ENCODE data around the gene RASGRP4. TPM values are rescaled to one million over a fixed set of nuclear protein-coding genes. Genes with fewer than 3 reads are reported as not detected.
"Not testable (repeated sequence)": the region's sequence is repeated elsewhere in the genome, so short reads cannot be mapped to it uniquely, and the experiment has no call there.

The RASGRP4 gene
- polyA plus RNA-seq, 3 donors from 2014 or later: 0.20 to 0.78 TPM; not detected in 1

DNA sequence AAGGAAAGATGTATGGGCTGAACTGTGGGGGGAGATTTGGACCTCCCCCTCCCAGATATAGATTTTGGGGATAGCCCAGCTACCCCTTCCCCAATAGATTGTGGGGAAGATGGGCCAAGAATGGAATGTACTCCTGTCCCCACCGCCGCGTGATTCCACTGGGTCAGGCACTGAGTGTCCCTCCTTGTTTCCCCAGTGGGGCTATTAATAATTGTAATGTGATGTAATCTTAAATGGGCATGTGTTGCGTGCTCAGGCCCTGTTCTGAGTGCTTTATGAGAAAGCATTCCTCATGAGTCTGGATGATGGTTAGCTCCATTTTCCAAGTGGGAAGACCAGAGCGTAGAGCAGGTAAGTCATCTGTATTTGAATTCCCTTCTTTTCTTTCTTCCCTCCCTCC, 50.3 kb downstream of the RASGRP4 start:
- Mint-ChIP-seq H3K36me3 (peaks cover 5 to 23% (median 8%) of the 10 kb centered on the region in 3 donors), H3K4me1 (peaks cover 30% of the 10 kb centered on the region in 2 donors), H3K4me3 (peak overlapping the region; percentile 97 to 100 (median 98)), H3K9me3 (no peaks in the 10 kb centered on the region), H3K27ac (peak overlapping the region in 5 of 6 donors; percentile 96 to 99 (median 98)), H3K27me3 (ENCODE audit: low read depth in 3 of 3) (peaks cover 2 to 10% (median 4%) of the 10 kb centered on the region in 3 donors)
- no peak for DNase-seq

DNA sequence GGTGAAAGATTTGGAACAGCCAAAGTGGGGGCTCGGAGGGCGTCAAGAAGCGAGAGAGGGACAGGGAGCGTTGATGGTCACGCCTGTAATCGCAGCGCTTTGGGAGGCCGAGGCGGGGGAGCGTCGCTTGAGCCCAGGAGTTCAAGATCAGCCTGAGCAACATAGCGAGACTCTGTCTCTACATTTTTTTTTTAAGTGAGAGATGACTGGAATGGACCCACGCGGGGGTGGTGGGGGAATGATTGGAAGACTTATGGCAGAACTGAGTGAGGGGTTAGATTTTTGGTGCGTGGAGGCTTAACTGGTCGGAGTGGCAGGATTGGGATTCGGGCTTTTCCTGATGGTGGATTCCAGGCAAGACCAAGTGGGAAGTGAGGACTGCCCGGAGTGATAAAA, 50.9 kb downstream of the RASGRP4 start:
- Mint-ChIP-seq H3K4me3 (peak overlapping the region; percentile 97 to 100 (median 98)), H3K27ac (peak overlapping the region; percentile 91 to 99 (median 98)), H3K9me3 (no peaks in the 10 kb centered on the region), H3K27me3 (ENCODE audit: low read depth in 3 of 3) (peaks cover 2 to 10% (median 2%) of the 10 kb centered on the region in 3 donors), H3K4me1 (peaks cover 30% of the 10 kb centered on the region in 2 donors), H3K36me3 (peaks cover 5 to 17% (median 8%) of the 10 kb centered on the region in 3 donors)
- DNase-seq: no peak

DNA sequence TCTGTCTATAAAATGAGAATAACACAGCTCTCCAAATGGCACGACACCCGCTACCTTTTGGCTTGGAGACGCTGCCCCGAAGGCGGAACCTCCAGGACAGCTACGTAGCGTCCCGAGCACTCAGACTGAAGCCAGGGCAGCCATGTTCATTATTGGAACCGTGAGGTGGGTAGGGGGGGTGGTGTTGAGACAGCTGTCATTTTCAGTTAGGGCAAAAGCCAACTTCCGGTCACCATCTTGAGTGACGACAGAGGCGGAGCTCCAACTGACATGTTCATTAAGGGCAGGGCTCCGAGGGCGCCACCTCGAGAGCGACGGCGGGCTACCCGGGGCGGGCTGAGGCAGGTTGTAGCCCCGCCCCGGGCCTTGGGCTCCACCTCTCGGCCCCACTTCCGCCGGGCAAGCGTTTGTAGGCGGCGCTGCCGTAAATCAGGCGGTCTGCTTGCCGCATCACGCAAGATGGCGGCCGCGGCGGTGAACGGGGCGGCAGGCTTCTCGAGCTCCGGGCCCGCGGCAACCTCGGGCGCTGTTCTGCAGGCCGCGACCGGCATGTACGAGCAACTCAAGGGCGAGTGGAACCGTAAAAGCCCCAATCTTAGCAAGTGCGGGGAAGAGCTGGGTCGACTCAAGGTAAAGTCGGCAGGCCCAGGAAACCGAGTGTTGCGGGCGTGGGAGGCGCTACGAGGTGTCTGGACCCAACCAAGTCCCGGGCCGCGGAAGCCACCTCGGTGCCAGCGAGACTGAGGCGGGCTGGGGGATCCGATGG, 51.5 kb downstream of the RASGRP4 start, which contains the start of gene PSMD8:
PSMD8 (plus strand) TSS at position 240 of the 766 bp plus-strand sequence; CDS start at position 271, 31 bp downstream.
- no peaks in the 10 kb centered on the region for H3K9me3 Mint-ChIP-seq
- H3K4me3 Mint-ChIP-seq: peak within 1 kb of the TSS; percentile 97 to 100 (median 98)
- peak within 1 kb of the TSS; percentile 91 to 99 (median 98) for H3K27ac Mint-ChIP-seq
- H3K4me1 Mint-ChIP-seq: peaks cover 30% of the 10 kb centered on the region in 2 donors
- peaks cover 2 to 11% (median 3%) of the 10 kb centered on the region in 3 donors for H3K27me3 Mint-ChIP-seq (ENCODE audit: low read depth in 3 of 3)
- peaks cover 3 to 14% (median 8%) of the 10 kb centered on the region in 3 donors for H3K36me3 Mint-ChIP-seq
- DNase-seq: peak; percentile 98 to 99 (median 99)

DNA sequence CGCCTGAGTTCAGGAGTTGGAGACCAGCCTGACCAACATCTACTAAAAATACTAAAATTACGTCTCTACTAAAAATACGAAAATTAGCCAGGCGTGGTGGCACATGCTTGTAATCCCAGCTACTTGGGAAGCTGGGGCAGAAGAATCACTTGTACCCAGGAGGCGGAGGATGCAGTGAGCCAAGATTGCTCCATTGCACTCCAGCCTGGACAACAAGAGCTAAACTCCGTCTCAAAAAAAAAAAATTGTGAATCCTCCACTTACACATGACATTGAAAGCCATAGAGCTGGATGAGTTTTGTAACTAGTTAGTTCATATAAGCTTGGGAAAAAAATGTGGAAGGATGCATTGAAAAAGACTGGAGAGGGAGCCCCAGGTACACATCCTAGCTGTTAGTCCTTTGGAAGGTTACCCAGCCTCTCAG, 52.1 kb downstream of the RASGRP4 start:
- Mint-ChIP-seq H3K36me3 (peaks cover 0 to 8% (median 7%) of the 10 kb centered on the region in 3 donors), H3K4me1 (peaks cover 29 to 30% of the 10 kb centered on the region in 2 donors), H3K4me3 (peak overlapping the region; percentile 97 to 100 (median 98)), H3K27me3 (ENCODE audit: low read depth in 3 of 3) (peaks cover 2 to 11% (median 6%) of the 10 kb centered on the region in 3 donors), H3K27ac (peak overlapping the region; percentile 91 to 98 (median 95)), H3K9me3 (no peaks in the 10 kb centered on the region)
- DNase-seq: no peak

DNA sequence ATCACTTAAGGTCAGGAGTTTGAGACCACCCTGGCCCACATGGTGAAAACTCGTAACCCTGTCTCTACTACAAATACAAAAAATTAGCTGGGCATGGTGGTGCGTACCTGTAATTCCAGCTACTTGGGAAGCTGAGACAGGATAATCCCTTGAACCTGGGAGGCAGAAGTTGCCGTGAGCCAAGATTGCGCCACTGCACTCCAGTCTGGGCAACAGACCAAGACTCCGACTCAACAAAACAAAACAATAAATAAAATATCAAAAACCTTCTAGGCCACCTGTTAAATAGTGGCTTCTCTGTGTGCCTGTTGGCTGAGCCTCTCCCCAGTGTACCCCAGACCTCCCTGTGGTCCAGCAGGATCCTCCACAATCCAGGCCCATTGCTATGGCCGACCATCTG, 54.9 kb downstream of the RASGRP4 start:
- H3K36me3 Mint-ChIP-seq: peaks cover 0 to 5% (median 0%) of the 10 kb centered on the region in 3 donors
- peaks cover 20 to 22% of the 10 kb centered on the region in 2 donors for H3K4me1 Mint-ChIP-seq
- peaks cover 2 to 13% (median 4%) of the 10 kb centered on the region in 3 donors for H3K27me3 Mint-ChIP-seq (ENCODE audit: low read depth in 3 of 3)
- no peak overlapping the region for H3K27ac Mint-ChIP-seq
- H3K9me3 Mint-ChIP-seq: no peaks in the 10 kb centered on the region
- DNase-seq: no peak
- H3K4me3 Mint-ChIP-seq: no peak overlapping the region

DNA sequence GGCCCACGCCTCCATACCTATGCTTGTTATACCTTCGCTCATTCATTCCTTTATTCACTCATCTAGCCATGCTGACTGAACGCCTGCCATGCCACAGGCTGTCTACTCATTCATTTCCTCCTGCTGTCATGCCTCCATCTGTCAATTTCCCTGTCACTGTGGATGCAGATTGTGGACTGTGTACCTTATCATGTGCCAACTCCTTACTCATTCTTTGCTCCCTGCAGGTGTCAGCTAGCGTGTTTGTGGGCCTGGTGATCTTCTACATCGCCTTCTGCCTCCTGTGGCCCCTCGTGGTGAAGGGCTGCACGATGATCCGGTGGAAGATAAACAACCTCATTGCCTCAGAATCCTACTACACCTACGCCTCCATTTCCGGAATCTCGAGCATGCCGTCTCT, 55.7 kb downstream of the RASGRP4 start:
- no peak overlapping the region for H3K27ac Mint-ChIP-seq
- H3K36me3 Mint-ChIP-seq: peaks cover 0 to 4% (median 0%) of the 10 kb centered on the region in 3 donors
- H3K9me3 Mint-ChIP-seq: no peaks in the 10 kb centered on the region
- peaks cover 0 to 13% (median 4%) of the 10 kb centered on the region in 3 donors for H3K27me3 Mint-ChIP-seq (ENCODE audit: low read depth in 3 of 3)
- H3K4me3 Mint-ChIP-seq: no peak overlapping the region
- no peak for DNase-seq
- H3K4me1 Mint-ChIP-seq: peaks cover 12 to 14% of the 10 kb centered on the region in 2 donors

DNA sequence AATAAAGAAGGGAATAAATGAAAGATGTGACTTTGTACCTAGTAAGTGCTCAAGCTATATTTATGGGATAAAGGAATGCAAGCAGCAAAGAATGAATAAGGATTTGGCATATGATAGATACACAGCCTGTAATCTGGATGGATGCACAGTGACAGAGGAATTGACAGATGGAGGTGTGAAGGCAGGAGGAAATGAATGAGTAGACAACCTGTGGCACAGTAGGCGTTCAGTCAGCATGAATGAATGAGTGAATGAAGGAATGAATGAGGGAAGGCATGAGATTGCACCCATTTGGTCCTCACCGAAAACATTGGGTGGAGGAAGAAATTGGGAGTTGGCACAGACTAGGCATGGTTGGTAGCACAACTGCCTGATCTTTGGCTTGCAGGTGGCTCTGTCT, 56.4 kb downstream of the RASGRP4 start:
- H3K36me3 Mint-ChIP-seq: no peaks in the 10 kb centered on the region
- H3K9me3 Mint-ChIP-seq: no peaks in the 10 kb centered on the region
- no peak overlapping the region for H3K4me3 Mint-ChIP-seq
- H3K27ac Mint-ChIP-seq: no peak overlapping the region
- peaks cover 3 to 6% (median 4%) of the 10 kb centered on the region in 3 donors for H3K27me3 Mint-ChIP-seq (ENCODE audit: low read depth in 3 of 3)
- no peak for DNase-seq
- H3K4me1 Mint-ChIP-seq: peaks cover 5 to 7% of the 10 kb centered on the region in 2 donors

DNA sequence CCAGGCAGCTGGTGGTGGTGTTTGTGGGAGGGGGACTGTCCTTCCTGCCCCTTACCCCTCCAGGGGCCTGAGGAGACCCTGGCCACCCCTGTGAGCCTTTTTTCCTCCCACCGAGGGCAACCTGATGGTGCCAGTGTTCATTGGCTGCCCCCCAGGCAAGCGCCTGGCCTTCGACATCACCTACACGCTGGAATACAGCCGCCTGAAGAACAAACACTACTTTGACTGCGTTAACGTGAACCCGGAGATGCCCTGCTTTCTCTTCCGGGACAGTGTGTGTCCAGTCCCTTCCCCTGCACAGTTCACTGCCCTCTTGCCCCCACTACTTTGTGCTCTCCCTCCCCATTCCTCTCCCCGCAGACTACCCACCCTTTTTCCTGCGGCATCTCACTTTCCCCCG, 59.0 kb downstream of the RASGRP4 start:
- H3K36me3 Mint-ChIP-seq: no peaks in the 10 kb centered on the region
- H3K27me3 Mint-ChIP-seq (ENCODE audit: low read depth in 3 of 3): peaks cover 3 to 4% (median 4%) of the 10 kb centered on the region in 3 donors
- H3K4me3 Mint-ChIP-seq: no peak overlapping the region
- no peaks in the 10 kb centered on the region for H3K9me3 Mint-ChIP-seq
- peaks cover 0 to 2% of the 10 kb centered on the region in 2 donors for H3K4me1 Mint-ChIP-seq
- H3K27ac Mint-ChIP-seq: no peak overlapping the region
- no peak for DNase-seq

DNA sequence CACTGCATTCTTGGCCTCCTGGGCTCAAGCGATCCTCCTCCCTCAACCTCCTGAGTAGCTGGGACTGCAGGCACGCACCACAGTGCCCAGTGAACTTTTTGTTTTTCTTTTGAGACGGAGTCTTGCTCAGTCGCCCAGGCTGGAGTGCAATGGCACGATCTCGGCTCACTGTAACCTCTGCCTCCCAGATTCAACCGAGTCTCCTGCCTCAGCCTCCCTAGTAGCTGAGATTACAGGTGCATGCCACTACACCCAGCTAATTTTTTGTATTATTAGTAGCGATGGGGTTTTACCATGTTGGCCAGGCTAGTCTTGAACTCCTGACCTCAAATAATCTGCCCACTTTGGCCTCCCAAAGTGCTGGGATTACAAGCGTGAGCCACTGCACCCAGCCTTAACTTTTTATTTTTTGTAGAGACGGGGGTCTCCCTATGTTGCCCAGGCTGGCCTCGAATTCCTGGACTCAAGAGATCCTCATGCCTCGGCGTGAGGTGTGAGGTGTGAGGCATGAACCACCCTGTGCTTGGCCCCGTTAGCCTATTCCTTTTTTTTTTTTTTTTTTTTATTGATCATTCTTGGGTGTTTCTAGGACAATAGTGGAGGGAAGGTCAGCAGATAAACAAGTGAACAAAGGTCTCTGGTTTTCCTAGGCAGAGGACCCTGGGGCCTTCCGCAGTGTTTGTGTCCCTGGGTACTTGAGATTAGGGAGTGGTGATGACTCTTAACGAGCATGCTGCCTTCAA, 62.9 kb downstream of the RASGRP4 start:
- DNase-seq, H3K27ac Mint-ChIP-seq, H3K4me1 Mint-ChIP-seq, H3K36me3 Mint-ChIP-seq, H3K9me3 Mint-ChIP-seq: not testable (repeated sequence)
- H3K4me3 Mint-ChIP-seq: peak overlapping the region; percentile 27 to 80 (median 58)
- peaks cover 6 to 14% (median 13%) of the 10 kb centered on the region in 3 donors for H3K27me3 Mint-ChIP-seq (ENCODE audit: low read depth in 3 of 3)

DNA sequence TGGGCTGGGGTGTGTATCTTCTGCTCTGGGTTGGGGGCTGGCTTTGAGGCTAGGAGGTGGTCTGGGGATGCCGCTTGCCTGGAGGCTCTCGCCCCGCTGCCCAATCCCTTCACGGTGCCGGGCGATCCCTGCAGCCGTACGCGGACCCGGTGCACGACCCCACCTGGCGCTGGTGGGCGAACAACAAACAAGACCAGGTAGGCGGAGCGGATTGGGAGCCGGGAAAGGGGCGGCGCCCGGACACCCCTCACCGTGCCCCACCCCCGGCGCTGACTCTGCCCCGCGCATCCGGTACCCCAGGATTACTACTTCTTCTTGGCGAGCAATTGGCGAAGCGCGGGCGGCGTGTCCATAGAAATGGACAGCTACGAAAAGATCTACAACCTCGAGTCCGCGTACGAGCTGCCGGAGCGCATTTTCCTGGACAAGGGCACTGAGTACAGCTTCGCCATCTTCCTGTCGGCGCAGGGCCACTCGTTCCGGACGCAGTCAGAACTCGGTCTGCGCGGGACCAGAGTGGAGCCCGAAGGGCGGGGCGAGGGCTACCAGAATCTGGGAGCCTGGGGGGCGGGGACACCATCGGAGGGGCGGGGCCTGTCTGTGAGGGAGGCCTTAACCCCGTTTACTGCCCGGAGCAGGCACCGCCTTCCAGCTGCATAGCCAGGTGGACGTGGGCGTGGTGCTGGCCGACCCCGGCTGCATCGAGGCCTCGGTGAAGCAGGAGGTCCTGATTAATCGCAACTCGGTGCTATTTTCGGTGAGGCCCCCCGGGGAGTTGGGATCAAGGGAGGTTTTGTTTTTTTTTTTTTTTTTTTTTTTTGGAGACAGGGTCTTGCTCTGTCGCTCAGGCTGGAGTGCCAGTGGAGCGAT, 63.7 kb downstream of the RASGRP4 start:
- no peaks in the 10 kb centered on the region for H3K9me3 Mint-ChIP-seq
- DNase-seq: peak; percentile 17 to 31 (median 21)
- H3K4me3 Mint-ChIP-seq: peak overlapping the region; percentile 75 to 84 (median 83)
- H3K27me3 Mint-ChIP-seq (ENCODE audit: low read depth in 3 of 3): peaks cover 6 to 14% (median 13%) of the 10 kb centered on the region in 3 donors
- peaks cover 0 to 9% of the 10 kb centered on the region in 2 donors for H3K4me1 Mint-ChIP-seq
- H3K27ac Mint-ChIP-seq: no peak overlapping the region
- H3K36me3 Mint-ChIP-seq: no peaks in the 10 kb centered on the region

DNA sequence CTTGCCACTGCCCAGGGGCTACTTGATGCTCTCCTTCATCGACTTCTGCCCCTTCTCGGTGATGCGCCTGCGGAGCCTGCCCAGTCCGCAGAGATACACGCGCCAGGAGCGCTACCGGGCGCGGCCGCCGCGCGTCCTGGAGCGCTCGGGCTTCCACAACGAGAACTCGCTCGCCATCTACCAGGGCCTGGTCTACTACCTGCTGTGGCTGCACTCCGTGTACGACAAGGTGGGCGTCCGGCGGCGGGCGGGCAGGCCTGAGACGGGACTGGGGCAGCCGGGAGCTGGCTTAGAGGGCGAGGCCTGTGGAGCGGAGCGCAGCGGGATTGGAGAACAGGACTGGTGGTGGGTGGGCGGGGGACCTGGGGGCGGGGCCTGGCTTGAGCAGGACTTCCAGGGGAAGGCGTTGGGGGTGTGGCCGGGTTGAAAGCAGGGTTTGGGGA, 64.4 kb downstream of the RASGRP4 start:
- Mint-ChIP-seq H3K27ac (no peak overlapping the region), H3K36me3 (no peaks in the 10 kb centered on the region), H3K9me3 (no peaks in the 10 kb centered on the region), H3K27me3 (ENCODE audit: low read depth in 3 of 3) (peaks cover 6 to 14% (median 13%) of the 10 kb centered on the region in 3 donors), H3K4me3 (peak overlapping the region; percentile 75 to 84 (median 83)), H3K4me1 (peaks cover 0 to 9% of the 10 kb centered on the region in 2 donors)
- DNase-seq: peak; percentile 24 to 32 (median 25)

DNA sequence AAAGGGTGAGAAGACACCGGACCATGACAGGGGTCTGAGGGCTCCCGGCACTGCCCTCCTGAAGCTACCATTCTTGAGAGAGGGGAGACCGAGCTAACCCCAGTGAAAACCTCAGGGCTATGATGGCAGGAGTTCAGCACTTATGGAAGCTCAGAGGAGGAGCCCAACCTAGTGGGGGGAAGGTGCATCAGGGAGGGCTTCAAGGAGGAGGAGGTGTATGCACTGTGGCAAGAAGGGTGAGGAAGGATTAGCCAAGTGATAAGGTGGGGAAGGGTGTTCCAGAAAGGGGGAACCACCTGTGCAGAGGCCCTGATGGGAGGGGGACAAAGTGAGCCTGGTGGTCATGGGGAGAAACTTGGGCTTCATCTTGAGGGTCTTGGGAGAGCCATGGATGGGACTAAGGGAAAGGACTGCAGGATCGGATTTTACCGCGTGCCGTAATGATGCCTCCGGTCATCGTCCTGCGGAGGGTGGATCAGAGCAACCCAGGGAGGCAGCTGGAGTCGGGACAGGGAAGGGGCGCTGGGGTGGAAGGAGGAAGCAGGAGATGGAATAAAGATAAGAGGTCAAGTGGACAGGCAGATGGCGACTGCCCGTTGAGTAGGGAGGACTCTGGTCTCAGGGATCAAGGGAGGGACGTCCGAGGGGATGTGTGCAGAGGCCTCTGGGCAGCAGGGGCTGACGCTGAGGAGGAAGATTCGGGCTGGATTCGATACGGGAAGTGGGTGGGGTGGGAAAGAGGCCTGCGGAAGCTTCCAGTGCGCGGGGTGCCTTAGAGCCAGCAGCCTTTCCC, 65.0 kb downstream of the RASGRP4 start:
- Mint-ChIP-seq H3K27ac (no peak overlapping the region), H3K27me3 (ENCODE audit: low read depth in 3 of 3) (peaks cover 6 to 13% (median 13%) of the 10 kb centered on the region in 3 donors), H3K4me1 (peaks cover 0 to 9% of the 10 kb centered on the region in 2 donors), H3K4me3 (peak overlapping the region; percentile 32 to 84 (median 81)), H3K9me3 (no peaks in the 10 kb centered on the region), H3K36me3 (no peaks in the 10 kb centered on the region)
- no peak for DNase-seq

All from immature natural killer cell (primary cell).